HG02973 (cell line): Measurements from ENCODE around the gene RNF7.
"Not testable (repeated sequence)": the region's sequence is repeated elsewhere in the genome, so short reads cannot be mapped to it uniquely, and the experiment has no call there.

Experiments
- ATAC-seq: cut with Tn5 transposase; IDR thresholded peaks from one replicate; pipeline ENCODE4 v1.9.1; 2021; ENCODE audit warnings: moderate library complexity; ENCODE audit not compliant: unreplicated experiment

RNF7 gene

DNA sequence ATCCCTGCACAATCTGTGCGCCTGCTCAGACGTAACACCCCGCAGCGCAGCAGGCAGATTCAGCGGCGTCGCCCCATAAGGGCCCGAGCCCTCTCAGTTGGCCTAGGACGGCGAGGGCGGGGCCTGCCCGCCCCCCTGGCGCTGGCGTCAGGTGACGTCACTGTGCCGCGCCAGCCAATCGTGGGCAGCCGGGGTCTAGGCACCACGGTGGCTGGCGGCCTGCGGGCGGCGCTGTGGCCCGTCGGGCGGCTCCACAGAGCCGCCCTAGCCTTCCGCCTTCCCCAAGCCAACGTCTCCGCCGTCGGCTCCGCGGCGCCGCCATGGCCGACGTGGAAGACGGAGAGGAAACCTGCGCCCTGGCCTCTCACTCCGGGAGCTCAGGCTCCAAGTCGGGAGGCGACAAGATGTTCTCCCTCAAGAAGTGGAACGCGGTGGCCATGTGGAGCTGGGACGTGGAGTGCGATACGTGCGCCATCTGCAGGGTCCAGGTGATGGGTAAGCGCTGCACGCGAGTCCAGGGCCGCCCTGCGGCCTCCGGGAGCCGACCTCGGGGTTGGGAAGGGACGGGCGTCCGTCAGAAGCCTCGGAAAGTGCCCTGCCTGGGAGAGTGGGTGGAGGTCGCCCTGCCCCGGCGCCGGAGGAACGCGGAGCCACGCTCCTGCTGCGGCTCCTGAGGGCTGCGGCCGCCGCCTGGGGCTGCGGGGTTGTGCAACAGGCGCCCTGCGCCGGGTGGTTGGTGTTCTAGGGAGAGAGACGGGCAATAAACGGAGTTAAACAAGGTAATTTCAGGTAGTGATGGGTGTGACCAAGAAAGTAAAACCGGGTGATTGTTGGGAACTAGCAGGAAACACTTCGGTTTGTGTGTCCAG, at the start of gene RNF7:
TSS of gene RNF7 (plus strand) at position 277 of the 869 bp plus-strand sequence. CDS start at position 321, 44 bp downstream.
- ATAC-seq, result peak; percentile 92

DNA sequence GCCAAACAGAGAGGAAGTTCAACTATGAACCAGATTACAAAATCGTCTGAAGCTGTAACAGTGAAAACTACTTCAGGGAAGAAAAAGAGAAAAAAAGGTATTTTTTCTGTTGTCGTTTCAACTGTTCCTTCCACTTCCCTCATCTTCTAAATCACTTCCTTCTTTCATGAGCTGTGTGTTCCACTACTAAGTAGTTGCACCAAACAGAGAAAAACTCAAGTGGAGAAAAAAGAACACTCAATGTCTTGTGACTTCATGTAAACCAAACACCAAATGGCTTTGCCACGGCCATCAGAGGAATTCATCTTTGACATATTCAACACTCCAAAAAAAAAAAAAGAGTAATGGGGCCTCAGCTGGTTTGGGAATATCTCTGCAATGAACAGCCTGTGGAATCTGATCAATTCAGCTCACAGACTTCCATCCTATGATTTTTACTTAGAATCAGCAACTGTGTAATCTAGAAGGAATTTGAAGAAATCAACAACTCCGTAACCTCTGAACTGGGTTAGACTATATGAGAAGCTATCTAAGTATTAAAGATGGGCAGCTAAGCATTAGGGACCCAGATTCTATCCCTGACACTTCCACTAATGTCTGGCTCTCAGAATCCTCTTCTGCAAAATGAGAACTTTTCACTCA, 47.5 kb upstream of the RNF7 start:
- ATAC-seq, result no peak

DNA sequence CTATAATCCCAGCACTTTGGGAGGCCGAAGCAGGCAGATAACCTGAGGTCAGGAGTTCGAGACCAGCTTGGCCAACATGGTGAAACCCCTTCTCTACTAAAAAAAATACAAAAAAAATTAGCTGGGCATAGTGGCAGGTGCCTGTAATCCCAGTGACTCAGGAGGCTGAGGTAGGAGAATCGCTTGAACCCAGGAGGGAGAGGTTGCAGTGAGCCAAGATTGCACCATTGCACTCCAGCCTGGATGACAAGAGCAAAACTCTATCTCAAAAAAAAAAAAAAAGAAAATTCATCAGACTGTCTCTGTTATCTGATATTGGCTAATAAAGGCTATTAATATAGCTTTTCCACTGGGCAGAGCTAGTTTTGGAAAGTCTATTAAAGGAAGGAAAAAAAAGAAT, 46.6 kb upstream of the RNF7 start:
- not testable (repeated sequence) for ATAC-seq

DNA sequence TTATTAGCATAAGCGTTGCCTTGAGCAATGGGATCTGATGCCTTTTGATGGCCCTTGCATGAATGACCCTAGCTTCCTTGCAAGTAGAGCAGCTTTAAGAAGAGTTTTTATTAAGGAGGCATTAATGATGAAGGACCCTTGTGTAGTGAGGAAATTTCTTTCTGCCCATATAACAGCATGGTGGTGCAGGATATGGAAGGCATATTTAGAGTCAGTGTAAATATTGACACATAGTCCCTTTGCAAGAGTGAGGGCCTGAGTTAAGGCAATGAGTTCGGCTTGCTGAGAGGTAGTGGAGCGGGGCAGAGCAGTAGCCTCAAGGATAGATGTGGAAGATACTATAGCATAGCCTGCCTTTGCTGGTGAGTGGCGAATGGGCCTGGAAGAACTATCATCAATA, 45.1 kb upstream of the RNF7 start:
- not testable (repeated sequence) for ATAC-seq

DNA sequence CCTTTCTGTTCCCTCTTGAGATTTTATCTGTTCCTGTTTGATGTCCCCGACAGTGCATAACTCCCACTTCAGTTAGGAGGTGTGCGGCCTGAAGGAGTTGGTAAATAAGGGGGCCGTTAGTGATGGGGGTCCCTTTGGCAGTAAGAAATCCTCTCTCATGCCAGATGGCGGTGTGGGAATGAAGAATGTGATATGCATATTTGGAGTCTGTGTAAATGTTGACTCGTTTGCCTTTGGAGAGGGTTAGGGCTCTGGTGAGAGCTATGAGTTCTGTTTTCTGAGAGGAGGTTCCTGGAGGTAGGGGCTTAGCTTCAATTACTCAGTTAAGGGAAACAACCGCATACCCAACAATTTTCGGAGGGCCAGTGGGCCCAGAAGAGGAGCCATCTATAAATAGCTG, 38.8 kb upstream of the RNF7 start:
- ATAC-seq, result no peak

- ATAC-seq, result no peak
Measured at GRCh38 chr3:141699897-141700296, 38.2 kb upstream of the RNF7 start.

DNA sequence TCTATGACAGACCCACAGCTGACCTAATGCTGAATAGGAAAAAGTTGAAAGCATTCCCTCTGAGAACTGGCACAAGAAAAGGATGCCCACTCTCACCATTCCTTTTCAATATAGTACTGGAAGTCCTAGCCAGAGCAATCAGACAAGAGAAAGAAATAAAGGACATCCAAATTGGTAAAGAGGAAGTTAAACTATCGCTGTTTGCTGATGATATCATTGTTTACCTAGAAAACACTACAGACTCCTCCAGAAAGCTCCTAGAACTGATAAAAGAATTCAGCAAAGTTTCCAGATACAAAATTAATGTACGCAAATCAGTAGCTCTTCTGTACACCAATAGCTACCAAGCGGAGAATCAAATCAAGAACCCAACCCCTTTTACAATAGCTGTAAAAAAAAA, 34.7 kb upstream of the RNF7 start:
- ATAC-seq, result not testable (repeated sequence)

DNA sequence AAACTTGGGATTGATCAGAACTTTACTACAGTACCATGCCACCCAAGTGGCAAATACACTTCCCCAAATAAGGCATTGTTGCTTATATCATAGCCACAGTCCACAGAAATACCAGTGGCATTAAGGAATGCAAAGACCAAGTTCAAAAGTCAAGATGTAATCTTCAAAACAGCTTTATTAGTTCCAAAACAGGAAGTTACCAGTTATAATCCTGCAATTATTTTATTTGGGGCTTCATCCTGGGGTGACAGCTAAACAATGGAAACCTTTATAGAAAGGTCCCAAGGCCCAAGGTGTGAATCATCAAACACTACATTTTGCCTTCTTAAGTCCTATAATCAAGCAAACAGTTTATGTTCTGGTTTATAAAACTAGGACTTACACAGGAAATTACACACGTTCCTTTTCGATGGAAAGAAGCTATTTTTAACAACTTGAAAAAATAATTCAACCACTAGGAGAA, 30.3 kb upstream of the RNF7 start:
- no peak for ATAC-seq

- ATAC-seq, result no peak
Measured at GRCh38 chr3:141708367-141708766, 29.7 kb upstream of the RNF7 start.

DNA sequence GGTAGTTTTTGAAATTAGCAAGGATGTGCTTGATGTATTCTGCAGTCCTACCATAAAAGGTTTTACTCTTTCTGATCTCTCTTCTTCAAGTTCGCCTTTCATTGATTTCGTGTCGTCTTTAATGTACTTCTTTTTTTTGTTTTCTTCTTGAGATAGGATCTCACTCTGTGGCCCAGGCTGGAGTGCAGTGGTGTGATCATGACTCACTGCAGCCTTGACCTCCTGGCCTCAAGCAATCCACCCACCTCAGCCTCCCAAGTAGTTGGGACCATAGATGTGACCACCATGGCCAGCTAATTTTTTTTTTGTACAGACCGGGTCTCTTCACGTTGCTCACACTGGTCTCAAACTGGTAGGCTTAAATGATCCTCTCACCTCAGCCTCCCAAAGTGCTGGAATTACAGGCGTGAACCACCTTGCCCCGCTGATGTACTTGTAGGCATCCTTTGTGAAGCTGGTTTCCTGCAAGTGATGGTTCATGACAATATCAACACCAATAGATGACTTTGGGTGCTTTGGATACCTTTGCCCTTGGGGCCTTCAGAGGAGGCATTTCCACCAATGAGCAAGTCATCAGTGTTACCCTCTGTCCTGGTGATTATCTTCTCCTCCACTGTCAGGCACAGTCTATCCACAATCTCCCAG, 28.9 kb upstream of the RNF7 start:
- ATAC-seq, result no peak

- no peak for ATAC-seq
Measured at GRCh38 chr3:141710121-141710520, 28.0 kb upstream of the RNF7 start.

DNA sequence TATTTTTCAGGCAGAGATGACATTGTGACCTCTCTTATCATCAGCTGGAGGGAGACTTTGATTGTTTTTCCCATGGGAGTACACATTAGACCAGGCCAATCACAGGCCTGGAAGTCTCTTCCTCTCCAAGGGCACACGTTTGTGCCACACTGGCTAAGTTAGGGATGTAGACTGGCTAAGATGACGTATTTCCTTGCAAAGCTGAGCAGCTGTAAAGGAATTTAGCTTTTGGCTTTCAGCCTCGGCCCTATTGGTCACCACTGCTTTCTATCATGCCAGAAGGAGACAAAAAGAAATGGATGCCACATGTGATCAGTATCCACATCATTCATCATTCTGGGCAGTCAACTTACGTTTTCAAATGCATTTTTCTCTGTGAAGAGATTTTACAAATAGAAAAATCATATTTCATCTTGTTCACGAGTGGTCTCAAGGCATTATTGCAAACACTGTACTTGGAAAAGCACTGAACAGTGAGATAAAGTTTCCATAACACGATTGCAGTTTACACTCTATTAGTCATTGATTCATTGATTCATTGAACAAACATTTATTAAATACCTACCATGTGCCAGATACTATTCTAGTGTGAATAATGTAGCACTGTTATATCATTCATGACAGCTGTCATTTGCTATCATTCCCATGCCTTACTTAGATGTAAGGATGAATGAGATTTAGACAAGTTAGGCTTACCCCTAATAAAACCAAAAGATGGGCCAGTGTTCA, 27.0 kb upstream of the RNF7 start:
- ATAC-seq, result no peak

DNA sequence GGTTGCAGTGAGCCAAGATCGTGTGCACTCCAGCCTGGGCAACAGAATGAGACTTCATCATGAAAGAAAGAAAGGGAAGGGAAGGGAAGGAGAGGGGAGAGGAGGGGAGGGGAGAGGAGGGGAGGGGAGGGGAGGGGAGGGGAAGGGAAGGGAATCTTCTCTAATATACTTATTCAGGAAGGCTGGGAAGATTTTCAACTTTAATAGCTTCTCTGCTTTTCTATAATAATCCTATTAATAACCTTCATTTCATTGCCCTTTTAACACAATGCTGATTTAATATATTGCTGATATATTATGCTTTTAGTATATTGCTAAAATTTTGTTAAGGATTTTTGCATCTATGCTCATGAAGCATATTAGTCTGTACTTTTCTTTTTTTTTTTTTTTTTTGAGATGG, 23.4 kb upstream of the RNF7 start:
- ATAC-seq, result no peak

DNA sequence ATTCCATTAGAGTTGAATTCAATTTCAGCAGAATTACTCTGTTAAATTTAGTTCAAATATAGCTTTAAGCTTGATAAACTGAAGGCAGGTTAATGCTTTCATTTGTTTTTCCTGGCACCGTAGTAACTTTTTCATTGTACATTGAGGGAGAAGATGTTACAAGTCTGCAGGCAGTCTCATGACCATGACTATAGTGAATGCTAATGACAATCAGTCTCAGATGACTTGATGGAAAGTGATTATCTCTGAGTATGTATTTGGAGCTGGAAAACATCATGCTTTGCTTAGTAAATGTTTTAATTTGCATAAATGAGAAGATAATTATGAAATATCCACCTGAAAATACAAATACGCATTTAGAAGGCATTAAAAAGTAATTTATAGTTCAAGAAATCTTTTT, 16.0 kb upstream of the RNF7 start:
- ATAC-seq, result no peak

- no peak for ATAC-seq
Measured at GRCh38 chr3:141722648-141723047, 15.4 kb upstream of the RNF7 start.

DNA sequence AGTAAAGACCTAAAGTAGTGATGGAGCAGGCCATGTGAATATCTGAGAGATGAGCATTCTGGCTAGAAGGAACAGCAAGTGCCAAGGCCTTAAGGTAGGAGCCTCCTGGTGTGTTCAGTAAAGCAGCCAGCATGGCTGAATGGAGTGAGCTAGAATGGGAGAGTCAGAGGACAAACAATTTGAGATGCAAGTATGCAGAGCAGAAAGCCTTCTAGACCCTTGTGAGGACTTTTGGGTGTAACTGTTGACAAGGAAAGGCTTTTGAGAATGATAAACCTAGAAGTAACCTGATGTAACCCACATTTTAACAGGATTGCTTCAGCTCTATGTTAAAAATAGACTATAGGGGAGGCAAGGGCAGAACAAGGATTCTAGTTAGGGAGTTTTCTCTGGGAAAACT, 14.8 kb upstream of the RNF7 start:
- ATAC-seq, result no peak

DNA sequence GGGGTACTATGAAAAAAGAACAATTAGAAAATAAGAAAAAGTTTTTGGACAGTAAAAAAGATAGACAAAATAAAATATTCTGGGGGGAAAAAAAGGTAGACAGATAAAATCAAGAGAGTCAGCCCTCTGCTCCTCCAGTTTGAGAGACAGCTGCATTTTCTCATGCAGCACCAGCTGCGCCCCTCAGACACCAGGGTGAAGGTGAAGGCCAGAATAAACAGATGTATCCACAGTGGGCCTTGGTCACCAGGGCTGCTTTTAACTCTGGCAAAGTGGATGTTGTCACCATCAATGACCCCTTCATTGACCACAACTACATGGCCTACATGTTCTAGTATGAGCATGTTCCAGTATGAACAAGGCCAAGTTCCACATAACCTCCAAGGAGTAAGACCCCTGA, 13.9 kb upstream of the RNF7 start:
- ATAC-seq, result no peak

GRCh38 chr3:141725036-141725435, 13.1 kb upstream of the RNF7 start:
- no peak for ATAC-seq

DNA sequence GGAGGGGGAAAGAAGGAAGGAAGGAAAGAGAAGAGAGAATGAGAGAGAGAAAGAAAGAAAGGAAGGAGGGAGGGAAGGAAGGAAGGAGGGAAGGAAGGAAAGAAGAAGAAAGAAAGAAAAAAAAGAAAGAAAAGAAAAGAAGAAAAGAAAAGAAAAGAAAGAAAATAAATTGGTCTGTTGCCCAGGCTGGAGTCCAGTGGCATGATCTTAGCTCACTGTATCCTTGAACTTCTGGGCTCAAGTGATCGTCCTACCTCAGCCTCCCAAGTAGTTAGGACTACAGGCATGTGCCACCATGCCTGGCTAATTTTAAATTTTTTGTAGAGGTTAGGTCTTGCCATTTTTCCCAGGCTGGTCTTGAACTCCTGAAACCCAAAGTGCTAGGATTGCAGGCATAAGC, 11.6 kb upstream of the RNF7 start:
- no peak for ATAC-seq

- no peak for ATAC-seq
Measured at GRCh38 chr3:141728355-141728892, 9.7 kb upstream of the RNF7 start.

DNA sequence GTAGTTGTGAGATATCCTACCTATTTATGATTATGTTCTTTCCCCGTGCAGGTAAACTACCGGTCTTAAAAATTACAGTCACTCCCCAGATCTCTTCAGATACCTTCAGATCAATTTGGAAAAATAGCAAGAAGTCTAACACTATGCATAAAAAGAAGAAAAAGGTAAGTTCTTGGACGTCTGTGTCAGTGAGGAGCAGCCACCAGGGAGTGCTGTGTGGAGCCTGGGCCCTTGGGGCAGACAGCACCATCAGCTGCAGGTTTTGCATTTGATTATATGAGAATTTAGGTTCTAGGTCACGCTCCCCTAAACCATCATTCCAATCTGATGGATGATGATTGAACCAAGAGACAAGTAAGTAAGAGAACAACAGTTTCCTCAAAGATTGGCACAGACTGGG, 8.9 kb upstream of the RNF7 start:
- ATAC-seq, result no peak
